ENCODE results near the gene TBC1D19. TPM values are rescaled to one million over a fixed set of nuclear protein-coding genes. Genes with fewer than 3 reads are reported as not detected.

The TBC1D19 gene
- total and polyA plus RNA-seq, 9 of the 15 experiments (the other 6 are each of a cell fraction or from before 2014, with no cell fraction given): 0.73 to 5.6 (median 3.7) TPM

DNA sequence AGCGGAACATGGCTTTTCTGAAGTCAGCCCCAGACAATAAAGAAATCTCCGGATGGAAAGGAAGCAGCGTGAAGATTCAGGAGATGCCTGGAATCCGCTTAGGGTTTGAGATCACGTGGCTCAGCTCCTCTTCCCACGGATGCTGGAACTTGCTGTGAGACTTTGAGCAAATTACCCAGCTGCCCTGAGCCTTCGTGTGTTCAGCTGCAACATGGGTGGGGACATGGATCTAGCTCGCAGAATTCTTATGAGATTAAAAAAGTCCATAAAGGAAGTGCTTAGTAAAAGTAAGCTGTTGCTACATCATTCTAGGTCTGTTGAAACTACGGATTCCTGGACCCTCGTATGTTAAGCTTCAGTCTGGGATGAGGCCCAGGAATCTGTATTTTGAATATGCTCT is 221.0 kb downstream of the TBC1D19 start:
- no peaks in the 10 kb centered on the region for H3K9me3 ChIP-seq (replicated peaks; ENCODE audit: control insufficient read depth, insufficient read depth, low read depth, low read length)
- no peaks in the 10 kb centered on the region; the same call in 1 of the 2 replicates for H4K20me1 ChIP-seq (replicated peaks; ENCODE audit: control insufficient read depth, insufficient read depth, low read length)
- no peak overlapping the region for H3K4me3 ChIP-seq
- peaks cover 0 to 4% of the 10 kb centered on the region in 2 experiments; a peak in 3 of 5 replicates for H3K4me1 ChIP-seq (replicated peaks in 1 of 2; ENCODE audit: control insufficient read depth in 2 of 2, insufficient read depth in 2 of 2, low read length in 2 of 2)
- DNase-seq (ENCODE audit: extremely low read depth in 1 of 4, low spot score in 3 of 4) (no peak), FAIRE-seq (no peak), ATAC-seq (no peak)
- in situ Hi-C loops (cut with MboI): no loop called here
- POLR2A ChIA-PET: interaction anchor here (0.6 kb wide), 3 partner anchors 12 to 1410 kb away, joined by 3 read pairs; no protein-coding TSS in a partner anchor
- no peak overlapping the region for H3K27ac ChIP-seq (ENCODE audit: extremely low read depth, low read depth, low read length)
- intact Hi-C loops (cut with micrococcal nuclease): no loop called here
- H3K4me2 ChIP-seq (ENCODE audit: insufficient read depth, low read length): no peak overlapping the region
- CTCF ChIA-PET (ENCODE audit: low intra/inter-chr PET ratio): no interaction called here
- no peaks in the 10 kb centered on the region; a peak in 1 of 5 replicates for H3K27me3 ChIP-seq (ENCODE audit: control insufficient read depth in 2 of 2, insufficient read depth in 2 of 2, low read length in 2 of 2)
- no peak overlapping the region for H2AFZ ChIP-seq (ENCODE audit: low read depth, low read length)
- no peaks in the 10 kb centered on the region for H3K36me3 ChIP-seq (ENCODE audit: control insufficient read depth, insufficient read depth, low read length)
- WGBS (ENCODE audit: insufficient coverage, low coverage, missing lambda C conversion rate): 56% methylated on average over 10 of the region's 10 CpGs
- no TSS peak for BruUV-seq (replicated peaks)
- H3K79me2 ChIP-seq (ENCODE audit: control insufficient read depth, insufficient read depth, low read length): no peaks in the 10 kb centered on the region
- H3K9ac ChIP-seq (ENCODE audit: insufficient read depth in 1 of 2, low read depth in 2 of 2, low read length in 2 of 2): no peak overlapping the region
- H3K9me1 ChIP-seq (ENCODE audit: control insufficient read depth, insufficient read depth, low read length): no peaks in the 10 kb centered on the region
- TF ChIP-seq TEAD1 (CRISPR knock-in tag; IDR thresholded peaks at IDR 0.05) (no peak), CBFA2T2 (conservative IDR thresholded peaks at IDR 0.05) (no peak), SOX6 (IDR thresholded peaks at IDR 0.05) (no peak), HMGN3 (IDR thresholded peaks at IDR 0.05; ENCODE audit: borderline replicate concordance, extremely low read depth, insufficient read length, low read depth, low read length) (no peak), ZNF217 (CRISPR knock-in tag; IDR thresholded peaks at IDR 0.05) (no peak), XRCC3 (IDR thresholded peaks at IDR 0.05) (no peak), U2AF1 (optimal IDR thresholded peaks at IDR 0.05; ENCODE audit: low read depth, low read length) (no peak), ZNF263 (CRISPR knock-in tag; IDR thresholded peaks at IDR 0.05; ENCODE audit: borderline replicate concordance) (no peak), ZFP30 (CRISPR knock-in tag; IDR thresholded peaks at IDR 0.05; ENCODE audit: borderline replicate concordance) (no peak)
- TF ChIP-seq, protein P1, sequence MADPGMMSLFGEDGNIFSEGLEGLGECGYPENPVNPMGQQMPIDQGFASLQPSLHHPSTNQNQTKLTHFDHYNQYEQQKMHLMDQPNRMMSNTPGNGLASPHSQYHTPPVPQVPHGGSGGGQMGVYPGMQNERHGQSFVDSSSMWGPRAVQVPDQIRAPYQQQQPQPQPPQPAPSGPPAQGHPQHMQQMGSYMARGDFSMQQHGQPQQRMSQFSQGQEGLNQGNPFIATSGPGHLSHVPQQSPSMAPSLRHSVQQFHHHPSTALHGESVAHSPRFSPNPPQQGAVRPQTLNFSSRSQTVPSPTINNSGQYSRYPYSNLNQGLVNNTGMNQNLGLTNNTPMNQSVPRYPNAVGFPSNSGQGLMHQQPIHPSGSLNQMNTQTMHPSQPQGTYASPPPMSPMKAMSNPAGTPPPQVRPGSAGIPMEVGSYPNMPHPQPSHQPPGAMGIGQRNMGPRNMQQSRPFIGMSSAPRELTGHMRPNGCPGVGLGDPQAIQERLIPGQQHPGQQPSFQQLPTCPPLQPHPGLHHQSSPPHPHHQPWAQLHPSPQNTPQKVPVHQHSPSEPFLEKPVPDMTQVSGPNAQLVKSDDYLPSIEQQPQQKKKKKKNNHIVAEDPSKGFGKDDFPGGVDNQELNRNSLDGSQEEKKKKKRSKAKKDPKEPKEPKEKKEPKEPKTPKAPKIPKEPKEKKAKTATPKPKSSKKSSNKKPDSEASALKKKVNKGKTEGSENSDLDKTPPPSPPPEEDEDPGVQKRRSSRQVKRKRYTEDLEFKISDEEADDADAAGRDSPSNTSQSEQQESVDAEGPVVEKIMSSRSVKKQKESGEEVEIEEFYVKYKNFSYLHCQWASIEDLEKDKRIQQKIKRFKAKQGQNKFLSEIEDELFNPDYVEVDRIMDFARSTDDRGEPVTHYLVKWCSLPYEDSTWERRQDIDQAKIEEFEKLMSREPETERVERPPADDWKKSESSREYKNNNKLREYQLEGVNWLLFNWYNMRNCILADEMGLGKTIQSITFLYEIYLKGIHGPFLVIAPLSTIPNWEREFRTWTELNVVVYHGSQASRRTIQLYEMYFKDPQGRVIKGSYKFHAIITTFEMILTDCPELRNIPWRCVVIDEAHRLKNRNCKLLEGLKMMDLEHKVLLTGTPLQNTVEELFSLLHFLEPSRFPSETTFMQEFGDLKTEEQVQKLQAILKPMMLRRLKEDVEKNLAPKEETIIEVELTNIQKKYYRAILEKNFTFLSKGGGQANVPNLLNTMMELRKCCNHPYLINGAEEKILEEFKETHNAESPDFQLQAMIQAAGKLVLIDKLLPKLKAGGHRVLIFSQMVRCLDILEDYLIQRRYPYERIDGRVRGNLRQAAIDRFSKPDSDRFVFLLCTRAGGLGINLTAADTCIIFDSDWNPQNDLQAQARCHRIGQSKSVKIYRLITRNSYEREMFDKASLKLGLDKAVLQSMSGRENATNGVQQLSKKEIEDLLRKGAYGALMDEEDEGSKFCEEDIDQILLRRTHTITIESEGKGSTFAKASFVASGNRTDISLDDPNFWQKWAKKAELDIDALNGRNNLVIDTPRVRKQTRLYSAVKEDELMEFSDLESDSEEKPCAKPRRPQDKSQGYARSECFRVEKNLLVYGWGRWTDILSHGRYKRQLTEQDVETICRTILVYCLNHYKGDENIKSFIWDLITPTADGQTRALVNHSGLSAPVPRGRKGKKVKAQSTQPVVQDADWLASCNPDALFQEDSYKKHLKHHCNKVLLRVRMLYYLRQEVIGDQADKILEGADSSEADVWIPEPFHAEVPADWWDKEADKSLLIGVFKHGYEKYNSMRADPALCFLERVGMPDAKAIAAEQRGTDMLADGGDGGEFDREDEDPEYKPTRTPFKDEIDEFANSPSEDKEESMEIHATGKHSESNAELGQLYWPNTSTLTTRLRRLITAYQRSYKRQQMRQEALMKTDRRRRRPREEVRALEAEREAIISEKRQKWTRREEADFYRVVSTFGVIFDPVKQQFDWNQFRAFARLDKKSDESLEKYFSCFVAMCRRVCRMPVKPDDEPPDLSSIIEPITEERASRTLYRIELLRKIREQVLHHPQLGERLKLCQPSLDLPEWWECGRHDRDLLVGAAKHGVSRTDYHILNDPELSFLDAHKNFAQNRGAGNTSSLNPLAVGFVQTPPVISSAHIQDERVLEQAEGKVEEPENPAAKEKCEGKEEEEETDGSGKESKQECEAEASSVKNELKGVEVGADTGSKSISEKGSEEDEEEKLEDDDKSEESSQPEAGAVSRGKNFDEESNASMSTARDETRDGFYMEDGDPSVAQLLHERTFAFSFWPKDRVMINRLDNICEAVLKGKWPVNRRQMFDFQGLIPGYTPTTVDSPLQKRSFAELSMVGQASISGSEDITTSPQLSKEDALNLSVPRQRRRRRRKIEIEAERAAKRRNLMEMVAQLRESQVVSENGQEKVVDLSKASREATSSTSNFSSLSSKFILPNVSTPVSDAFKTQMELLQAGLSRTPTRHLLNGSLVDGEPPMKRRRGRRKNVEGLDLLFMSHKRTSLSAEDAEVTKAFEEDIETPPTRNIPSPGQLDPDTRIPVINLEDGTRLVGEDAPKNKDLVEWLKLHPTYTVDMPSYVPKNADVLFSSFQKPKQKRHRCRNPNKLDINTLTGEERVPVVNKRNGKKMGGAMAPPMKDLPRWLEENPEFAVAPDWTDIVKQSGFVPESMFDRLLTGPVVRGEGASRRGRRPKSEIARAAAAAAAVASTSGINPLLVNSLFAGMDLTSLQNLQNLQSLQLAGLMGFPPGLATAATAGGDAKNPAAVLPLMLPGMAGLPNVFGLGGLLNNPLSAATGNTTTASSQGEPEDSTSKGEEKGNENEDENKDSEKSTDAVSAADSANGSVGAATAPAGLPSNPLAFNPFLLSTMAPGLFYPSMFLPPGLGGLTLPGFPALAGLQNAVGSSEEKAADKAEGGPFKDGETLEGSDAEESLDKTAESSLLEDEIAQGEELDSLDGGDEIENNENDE (IDR thresholded peaks at IDR 0.05; ENCODE audit: low read depth, low read length): no peak
